GM23338 (cell line): ENCODE measurements around the gene HNRNPAB. TPM values are rescaled to one million over a fixed set of nuclear protein-coding genes. Genes with fewer than 3 reads are reported as not detected.

ENCODE experiments used
- ATAC-seq: fragments of 200-7000 bp; cut with Tn5 transposase; 3 replicates; pipeline ENCODE4 v1.9.1; 2020
- DNase-seq: peaks from one replicate; pipeline ENCODE4 v3.0.0-alpha.2; 2015; ENCODE audit warnings: low spot score
- H2AFZ ChIP-seq: fragments of 200-600 bp; sonication (generic); 2 replicates; pipeline ENCODE4 v1.8.0; 2016; ENCODE audit warnings: antibody characterized with exemption, mild to moderate bottlenecking, moderate library complexity
- H3F3A ChIP-seq: fragments of 200-600 bp; sonication (generic); replicated peaks from 2 replicates; pipeline ENCODE4 v1.8.0; 2017; ENCODE audit warnings: antibody characterized with exemption, mixed run types, low read depth
- H3K27ac ChIP-seq: fragments of 200-600 bp; sonication (generic); 2 replicates; pipeline ENCODE4 v1.6.1; 2016; ENCODE audit warnings: low read depth
- H3K27me3 ChIP-seq: fragments of 200-600 bp; sonication (generic); 2 replicates; pipeline ENCODE4 v1.8.0; 2016; ENCODE audit warnings: mild to moderate bottlenecking, mixed run types, moderate library complexity; ENCODE audit not compliant: insufficient read depth
- H3K36me3 ChIP-seq: fragments of 200-600 bp; sonication (generic); 2 replicates; pipeline ENCODE4 v1.8.0; 2016; ENCODE audit warnings: mild to moderate bottlenecking; ENCODE audit not compliant: insufficient read depth
- H3K4me1 ChIP-seq: fragments of 200-600 bp; sonication (generic); 2 replicates; pipeline ENCODE4 v1.8.0; 2016; ENCODE audit warnings: mild to moderate bottlenecking, moderate library complexity; ENCODE audit not compliant: insufficient read depth
- H3K4me2 ChIP-seq: fragments of 200-600 bp; sonication (generic); 2 replicates; pipeline ENCODE4 v1.7.1; 2017; ENCODE audit warnings: mixed run types
- H3K4me3 ChIP-seq: fragments of 200-600 bp; sonication (generic); 2 replicates; pipeline ENCODE4 v1.6.1; 2016; ENCODE audit warnings: mixed run types
- H3K79me2 ChIP-seq: fragments of 200-600 bp; sonication (generic); replicated peaks from 2 replicates; pipeline ENCODE4 v1.8.0; 2017; ENCODE audit warnings: mild to moderate bottlenecking; ENCODE audit not compliant: insufficient read depth
- H3K9me2 ChIP-seq: fragments of 200-600 bp; sonication (generic); 2 replicates; pipeline ENCODE4 v1.8.0; 2017; ENCODE audit not compliant: insufficient read depth
- H4K20me1 ChIP-seq: fragments of 200-600 bp; sonication (generic); replicated peaks from 2 replicates; pipeline ENCODE4 v1.8.0; 2017; ENCODE audit warnings: mild to moderate bottlenecking; ENCODE audit not compliant: insufficient read depth
- H3K27ac Mint-ChIP-seq: 2 replicates; pipeline ENCODE4 v1.8.0; 2020; ENCODE audit warnings: inconsistent platforms, mild to moderate bottlenecking, moderate library complexity, mixed read lengths
- H3K27me3 Mint-ChIP-seq: 3 replicates; pipeline ENCODE4 v1.8.0; 2022; ENCODE audit warnings: low read depth, mild to moderate bottlenecking, moderate library complexity, mixed read lengths, inconsistent platforms; ENCODE audit not compliant: insufficient read depth, poor library complexity
- H3K36me3 Mint-ChIP-seq: 3 replicates; pipeline ENCODE4 v1.8.0; 2021; ENCODE audit warnings: low read depth, mild to moderate bottlenecking, inconsistent platforms, moderate library complexity, mixed read lengths
- H3K4me1 Mint-ChIP-seq: 3 replicates; pipeline ENCODE4 v1.8.0; 2020; ENCODE audit warnings: mild to moderate bottlenecking, inconsistent platforms, mixed read lengths
- H3K4me3 Mint-ChIP-seq: 3 replicates; pipeline ENCODE4 v1.8.0; 2021; ENCODE audit warnings: moderate library complexity, mild to moderate bottlenecking, inconsistent platforms, mixed read lengths
- H3K9me3 Mint-ChIP-seq: 3 replicates; pipeline ENCODE4 v1.8.0; 2020; ENCODE audit warnings: moderate library complexity, mild to moderate bottlenecking, inconsistent platforms, mixed read lengths
- CREB1 ChIP-seq: fragments of 250-450 bp; sonication (Bioruptor Pico); IDR thresholded peaks from 2 replicates; pipeline ENCODE4 v1.5.0; 2020; ENCODE audit warnings: low read depth, mild to moderate bottlenecking, moderate library complexity
- CTCF ChIP-seq, 2 experiments: fragments of 200-600 bp in 1 of 2; sonication (generic) in 1 of 2; conservative IDR thresholded peaks; 2 replicates each; pipeline versions ENCODE4 v1.5.1 to v1.6.1; 2016 to 2017; ENCODE audit warnings: antibody characterized with exemption in 2 of 2, low read depth in 2 of 2, mild to moderate bottlenecking in 2 of 2, moderate library complexity in 1 of 2
- JUNB ChIP-seq: IDR thresholded peaks from one replicate; pipeline ENCODE4 v1.6.1; 2016; ENCODE audit warnings: antibody characterized with exemption; ENCODE audit not compliant: unreplicated experiment
- POLR2AphosphoS5 ChIP-seq: IDR thresholded peaks from 2 replicates; pipeline ENCODE4 v1.6.1; 2016; ENCODE audit warnings: antibody characterized with exemption, low read depth
- STAT1 ChIP-seq: IDR thresholded peaks from one replicate; pipeline ENCODE4 v1.6.1; 2016; ENCODE audit warnings: antibody characterized with exemption; ENCODE audit not compliant: unreplicated experiment
- ZNF114 ChIP-seq: fragments of 250-450 bp; sonication (Bioruptor Pico); IDR thresholded peaks from 2 replicates; pipeline ENCODE4 v1.5.0; 2020; ENCODE audit warnings: mild to moderate bottlenecking, moderate library complexity
- ZNF462 ChIP-seq: fragments of 250-450 bp; sonication (Bioruptor Pico); IDR thresholded peaks from 2 replicates; pipeline ENCODE4 v1.5.0; 2020; ENCODE audit warnings: mild to moderate bottlenecking, moderate library complexity
- polyA plus RNA-seq: library from polyadenylated mRNA; unstranded; fragments of >200 nt; fragmentation: Nextera tagmentation; extraction: Ambion mirVana; gene quantifications from 2 replicates; pipeline ENCODE4 v1.2.1, GENCODE V29; 2016
- total RNA-seq: library from RNA; depleted of rRNA; stranded (reverse); fragments of >200 nt; shearing (Covaris generic); gene quantifications from 2 replicates; pipeline ENCODE4 v1.2.3, GENCODE V29; 2014

Gene HNRNPAB
- total and polyA plus RNA-seq, 2 experiments from 2014 or later, result 304 to 579 TPM

GRCh38 chr5:178237431-178238312, 33.3 kb downstream of the HNRNPAB start (continued):
- no peak for TF ChIP-seq STAT1
- TF ChIP-seq ZNF462, result no peak

- H3K4me3 ChIP-seq, result no peak overlapping the region
- H3K36me3 Mint-ChIP-seq, result no peaks in the 10 kb centered on the region; the same call in 2 of the 3 replicates
- peaks cover 30% of the 10 kb centered on the region for H3K27me3 Mint-ChIP-seq
- no peak overlapping the region for H3K4me2 ChIP-seq
- no peaks in the 10 kb centered on the region for H3K36me3 ChIP-seq
- no peak overlapping the region for H3K4me3 Mint-ChIP-seq
- H3K27ac Mint-ChIP-seq, result no peak overlapping the region
- ATAC-seq (no peak), DNase-seq (no peak)
- peaks cover 4% of the 10 kb centered on the region; the same call in 1 of the 2 replicates for H3F3A ChIP-seq
- peaks cover 12% of the 10 kb centered on the region for H3K4me1 Mint-ChIP-seq
- no peaks in the 10 kb centered on the region for H3K79me2 ChIP-seq
- H2AFZ ChIP-seq, result no peak overlapping the region
- no peaks in the 10 kb centered on the region for H3K9me2 ChIP-seq
- no peaks in the 10 kb centered on the region for H4K20me1 ChIP-seq
- H3K9me3 Mint-ChIP-seq, result no peaks in the 10 kb centered on the region; the same call in 2 of the 3 replicates
- no peaks in the 10 kb centered on the region for H3K27me3 ChIP-seq
- no peak overlapping the region for H3K27ac ChIP-seq
- H3K4me1 ChIP-seq, result no peaks in the 10 kb centered on the region; the same call in 1 of the 2 replicates
- TF ChIP-seq CTCF (conservative IDR thresholded peaks at IDR 0.05; ENCODE audit: low read depth in 2 of 2) (no peak), JUNB (no peak), CREB1 (CRISPR knock-in tag) (no peak), POLR2AphosphoS5 (no peak), ZNF462 (no peak), ZNF114 (CRISPR knock-in tag) (no peak)
Observed at GRCh38 chr5:178238313-178238635, 33.9 kb downstream of the HNRNPAB start.
